Adrenal gland (tissue), 5 donors: Measurements from ENCODE around the gene ALPG.

Experiments
- CTCF ChIP-seq, 6 experiments: fragments of 450-650 bp in 4 of 6; fragments of 200-600 bp in 2 of 6; sonication (generic) in 1 of 6; IDR thresholded peaks; 1 replicate in 5 of 6; 2 replicates in 1 of 6; pipeline versions ENCODE4 v1.5.1 to v1.8.0; 2016 to 2021; ENCODE audit warnings: antibody characterized with exemption in 6 of 6, mild to moderate bottlenecking in 2 of 6, moderate library complexity in 1 of 6
- POLR2A ChIP-seq, 2 donors: fragments of 450-650 bp; IDR thresholded peaks; one replicate each; pipeline ENCODE4 v1.6.1; 2017; ENCODE audit warnings: antibody characterized with exemption in 2 of 2, mild to moderate bottlenecking in 2 of 2, moderate library complexity in 1 of 2
- donor health status: DM: no; HTN: no; CAD: no.

DNA sequence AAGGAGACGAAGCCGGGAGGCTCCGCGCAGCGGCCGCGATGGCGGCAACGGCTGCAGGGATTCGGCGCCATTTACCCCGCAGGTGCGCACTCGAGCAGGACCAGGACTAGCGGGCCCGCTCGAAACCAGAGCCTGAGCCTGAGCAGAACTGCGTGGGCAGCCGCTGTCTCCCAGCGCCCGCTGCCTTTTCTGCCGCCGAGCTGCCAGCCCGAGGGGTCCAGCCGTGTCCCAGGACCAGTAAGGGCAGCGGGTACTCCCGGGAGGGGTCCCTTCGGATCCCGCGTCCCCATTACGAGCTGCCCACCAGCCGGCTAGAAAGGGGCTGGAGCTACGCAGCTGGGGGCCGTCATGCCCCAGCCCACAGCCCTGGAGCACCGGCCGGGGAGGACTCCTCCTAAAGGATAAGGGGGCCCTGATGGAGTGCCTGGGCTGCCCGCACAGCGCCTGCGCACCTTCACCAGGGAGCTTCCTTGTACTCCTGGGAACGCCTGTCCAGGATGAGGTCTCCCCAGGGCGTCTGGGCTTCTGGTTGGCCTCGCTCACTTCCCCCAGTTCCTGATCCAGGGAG lies 18.2 kb upstream of the ALPG start:
- TF ChIP-seq CTCF (IDR thresholded peaks at IDR 0.05) (no peak), POLR2A (IDR thresholded peaks at IDR 0.05) (no peak)
